Hippocampal formation (tissue), 2 donors: ENCODE results near the gene MCF2L2.

Experiments
- DNase-seq, 2 donors: peaks; one replicate each; lab custom pipeline; 2025; lab: John Stamatoyannopoulos, UW

Gene MCF2L2

DNA sequence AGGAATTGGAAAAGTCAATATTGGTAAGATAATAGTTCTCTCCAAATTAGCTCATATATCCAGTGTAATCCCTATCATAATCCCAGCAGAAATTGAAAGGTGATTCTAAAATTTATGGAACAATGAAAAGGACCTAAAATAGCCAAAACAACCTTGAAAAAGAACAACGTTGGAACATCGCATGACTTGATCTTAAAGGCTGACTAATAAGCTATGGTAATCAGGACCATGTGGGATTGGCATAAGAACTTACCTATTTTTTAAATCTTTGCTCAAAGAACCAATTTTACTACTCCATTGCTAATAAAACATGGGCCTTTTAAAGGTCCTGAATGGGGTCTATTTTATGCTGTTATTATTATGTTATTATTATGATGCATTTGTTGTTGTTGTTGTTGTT is 134.5 kb downstream of the MCF2L2 start:
- DNase-seq: no peak

DNA sequence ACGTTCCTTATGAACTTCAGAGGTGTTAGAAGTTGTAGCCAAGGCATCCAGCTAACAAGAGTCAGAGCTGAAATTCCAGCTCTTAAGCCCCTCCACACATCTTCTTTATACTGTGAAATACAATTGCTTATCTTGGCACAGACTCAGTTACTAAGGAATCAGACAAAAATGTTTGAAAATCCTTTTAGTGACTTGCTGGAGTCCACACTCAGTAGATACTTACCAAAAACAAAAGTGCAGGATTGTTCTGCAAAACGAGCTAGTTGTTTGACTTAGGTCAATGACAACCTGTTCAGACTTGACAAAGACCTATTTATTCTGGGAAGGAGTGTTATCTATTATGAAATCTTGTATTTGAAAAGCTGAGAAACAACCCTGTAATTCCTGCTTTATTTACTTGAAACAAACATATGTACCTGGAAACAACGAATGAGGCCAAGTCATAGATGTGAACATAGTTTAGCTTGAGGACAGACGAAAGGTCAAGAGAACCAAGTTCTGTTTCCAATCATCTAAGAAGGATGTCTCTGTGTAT is 136.9 kb downstream of the MCF2L2 start:
- DNase-seq: no peak

DNA sequence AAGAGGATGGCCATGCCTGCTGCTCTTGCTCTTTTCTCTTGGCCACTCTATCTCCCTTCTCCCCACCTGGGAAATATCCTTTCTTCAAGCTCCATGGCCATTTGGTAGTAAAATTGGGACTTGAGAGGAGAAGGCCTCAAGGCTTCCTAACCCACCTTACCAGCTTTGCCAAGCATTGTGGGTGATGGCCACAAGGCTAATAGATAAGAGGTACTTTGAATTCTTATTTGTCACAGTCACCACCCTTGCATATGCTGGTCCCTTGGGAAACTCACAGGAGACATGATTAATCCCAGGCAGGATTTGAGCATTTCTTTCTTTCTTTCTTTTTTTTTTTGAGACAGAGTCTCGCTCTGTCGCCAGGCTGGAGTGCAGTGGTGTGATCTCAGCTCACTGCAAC is 138.2 kb downstream of the MCF2L2 start:
- no peak for DNase-seq

DNA sequence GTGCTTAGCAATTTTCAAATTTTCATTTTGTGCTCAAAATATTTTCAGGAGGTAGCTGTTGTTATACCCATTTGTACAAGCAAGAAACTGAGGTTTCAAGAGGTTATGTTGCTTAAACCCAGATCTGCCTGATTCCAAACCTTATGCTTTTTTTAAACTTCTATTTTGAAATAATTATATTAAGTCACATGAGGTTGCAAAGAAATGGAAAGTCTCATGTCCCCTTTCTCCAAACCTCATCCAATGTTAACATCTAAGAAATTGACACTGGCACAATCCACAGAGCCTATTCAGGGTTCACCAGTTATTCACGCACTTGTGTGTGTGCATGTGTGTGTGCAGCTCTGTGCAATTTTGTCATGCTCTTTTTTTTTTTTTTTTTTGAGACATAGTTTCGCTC is 140.3 kb downstream of the MCF2L2 start:
- no peak for DNase-seq

DNA sequence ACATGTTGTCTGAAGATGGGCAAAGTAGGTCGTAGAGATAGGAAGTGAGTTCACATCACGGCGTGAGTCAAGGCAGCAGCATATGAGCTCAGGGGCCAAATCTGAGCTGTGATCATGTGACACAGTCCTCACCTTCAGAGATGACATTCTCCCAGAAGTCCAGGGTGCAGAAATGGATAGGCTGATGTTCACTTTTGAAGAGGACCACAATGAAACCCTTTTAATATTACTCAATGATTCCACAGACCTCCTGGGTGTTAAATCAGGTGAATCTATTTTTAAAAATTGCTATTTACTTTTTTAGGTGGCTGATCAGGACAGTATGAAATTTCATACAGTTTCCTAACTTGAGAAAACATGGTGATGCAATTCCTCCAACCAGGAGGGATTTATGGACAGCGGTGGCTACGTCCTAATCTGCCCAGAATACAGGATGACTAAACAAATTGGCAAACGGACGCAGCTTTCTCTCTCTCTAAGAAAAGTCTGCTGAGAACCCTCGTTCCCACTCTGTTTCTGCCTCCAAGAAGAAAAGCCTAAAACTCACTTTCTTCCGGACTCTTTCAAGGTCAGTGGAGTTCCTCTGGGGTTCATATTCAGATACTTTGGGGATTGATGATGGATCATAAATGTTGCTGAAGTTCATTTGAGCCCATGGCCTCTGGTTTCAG is 141.0 kb downstream of the MCF2L2 start:
- DNase-seq: no peak

DNA sequence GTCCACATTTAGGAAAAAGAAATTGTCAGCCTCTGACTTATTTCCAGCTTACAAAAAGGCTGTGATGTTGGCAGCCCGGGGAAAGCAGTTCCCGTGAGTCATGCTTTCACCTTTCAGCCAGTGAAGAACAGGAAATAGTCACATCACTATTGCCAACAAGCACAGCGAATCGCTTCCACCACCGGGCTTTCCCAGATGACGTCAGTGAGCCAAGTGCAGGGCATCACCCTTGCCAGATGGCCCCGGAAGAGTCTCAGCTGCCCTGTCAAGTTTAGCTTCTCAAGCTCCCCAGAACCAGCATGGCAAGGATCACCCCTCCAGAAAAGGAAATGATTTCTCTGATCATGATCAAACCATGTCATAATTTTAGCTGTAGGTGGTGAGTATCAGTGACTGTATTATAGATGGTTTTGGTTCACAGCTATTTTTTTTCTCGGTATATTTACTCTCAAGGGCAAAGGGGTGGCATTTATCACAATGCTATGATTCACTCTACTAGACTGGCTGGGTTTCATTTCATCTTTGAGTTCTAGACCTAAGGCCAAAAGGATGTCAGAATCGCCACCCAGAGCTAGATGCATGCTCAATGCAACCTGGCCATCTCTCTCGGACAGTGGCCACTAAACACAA is 142.5 kb downstream of the MCF2L2 start:
- DNase-seq: peak in 1 of 2 donors; percentile 22

DNA sequence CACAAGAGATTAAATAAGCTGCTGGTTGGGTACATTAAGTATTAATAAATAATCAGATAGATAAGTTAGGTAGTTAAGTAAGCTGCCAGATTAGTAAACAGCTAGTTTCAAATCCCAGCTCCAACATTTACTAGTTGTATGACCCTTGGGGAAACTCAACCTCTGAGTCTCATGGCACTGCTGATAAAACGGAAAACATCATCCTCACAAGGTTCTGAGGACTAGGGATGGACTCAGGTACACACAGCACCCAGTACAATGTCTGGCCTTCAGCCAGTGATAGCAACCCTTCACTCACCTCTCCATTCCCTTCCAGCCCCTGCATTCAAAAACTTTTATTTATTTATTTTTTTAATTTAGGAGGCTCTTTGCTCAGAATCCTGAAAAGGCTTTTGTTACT is 143.1 kb downstream of the MCF2L2 start:
- no peak for DNase-seq

DNA sequence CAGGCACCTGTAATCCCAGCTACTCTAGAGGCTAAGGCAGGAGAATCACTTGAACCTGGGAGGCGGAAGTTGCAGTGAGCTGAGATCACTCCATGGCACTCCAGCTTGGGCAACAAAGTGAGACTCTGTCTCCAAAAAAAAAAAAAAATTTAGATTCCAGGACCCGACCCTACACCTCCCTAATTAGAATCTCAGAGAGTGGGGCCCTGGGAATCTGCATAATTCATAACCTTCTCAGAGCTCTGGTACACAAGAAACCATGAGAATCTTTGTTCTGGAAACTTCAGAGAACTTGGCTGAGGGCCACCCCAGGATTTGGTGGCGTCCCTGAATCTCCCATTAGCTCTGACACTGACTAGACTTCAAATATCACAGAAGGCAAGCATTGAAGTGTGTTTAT is 143.8 kb downstream of the MCF2L2 start:
- no peak for DNase-seq

DNA sequence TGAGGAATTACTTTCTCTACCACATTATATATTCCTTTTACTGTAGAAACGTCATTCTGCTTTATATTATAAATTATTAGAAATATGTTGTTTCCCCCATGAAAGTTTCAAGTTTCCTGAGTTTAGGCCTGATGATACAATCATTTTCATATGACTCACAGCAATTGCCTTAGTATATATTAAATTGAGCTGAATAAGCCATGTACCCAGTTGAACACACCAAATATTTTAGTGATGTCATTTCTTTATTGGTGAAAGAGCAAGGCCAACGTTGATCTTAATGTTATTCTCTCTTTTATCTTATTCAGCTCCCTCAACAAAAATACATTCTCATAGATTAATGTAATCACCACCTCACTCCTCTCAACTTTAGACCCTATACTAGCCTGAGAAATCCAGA is 144.5 kb downstream of the MCF2L2 start:
- no peak for DNase-seq

DNA sequence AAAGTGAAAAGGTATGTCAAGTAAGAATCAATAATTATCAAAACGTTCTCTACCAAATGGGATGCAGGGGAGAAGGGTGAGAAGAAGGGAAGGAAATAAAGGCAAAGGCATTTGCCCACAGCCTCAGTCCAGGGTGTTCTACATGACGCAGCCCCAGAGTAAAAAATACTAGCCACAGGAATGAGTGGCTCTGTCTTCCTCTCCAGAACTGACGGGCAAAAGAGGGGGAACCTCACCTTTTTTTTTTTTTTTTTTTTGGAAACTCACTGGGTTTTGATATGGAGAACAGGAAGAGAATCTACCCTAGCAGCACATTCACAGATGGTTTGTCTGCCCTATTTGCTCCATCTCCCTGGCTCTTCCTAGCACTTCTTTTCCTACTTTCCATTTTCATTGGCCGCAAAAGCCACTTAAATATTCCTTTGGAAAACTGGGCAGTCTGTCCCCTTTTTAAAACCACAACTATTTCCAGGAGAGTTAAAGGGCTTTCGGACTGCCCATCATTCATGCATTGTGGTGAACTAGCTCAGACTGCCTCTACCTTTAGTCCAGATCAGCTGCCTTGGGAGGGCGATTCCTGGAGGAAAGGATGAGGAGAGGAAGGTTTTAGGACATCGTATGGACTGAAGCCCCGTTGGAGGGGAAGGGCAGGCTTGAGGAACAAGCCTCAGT is 147.2 kb downstream of the MCF2L2 start:
- no peak for DNase-seq

DNA sequence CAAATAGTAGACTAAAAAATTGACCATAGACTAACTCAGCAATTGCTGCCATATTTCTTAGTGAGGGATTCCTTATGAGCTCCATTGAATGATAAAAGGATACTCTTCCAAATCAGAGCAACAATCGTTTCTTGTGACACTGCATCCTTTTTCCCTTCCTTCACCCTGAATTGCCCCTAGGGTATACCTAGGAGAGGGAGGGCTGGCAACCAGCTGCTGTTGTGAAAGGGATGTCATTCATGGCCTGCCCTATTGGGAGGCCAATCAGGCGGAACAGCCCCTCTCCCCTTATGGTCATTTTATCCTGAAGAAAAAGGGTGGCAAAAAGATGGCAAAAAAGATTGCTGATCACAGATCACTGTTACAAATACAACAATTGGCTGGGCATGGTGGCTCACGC is 149.0 kb downstream of the MCF2L2 start:
- no peak for DNase-seq

DNA sequence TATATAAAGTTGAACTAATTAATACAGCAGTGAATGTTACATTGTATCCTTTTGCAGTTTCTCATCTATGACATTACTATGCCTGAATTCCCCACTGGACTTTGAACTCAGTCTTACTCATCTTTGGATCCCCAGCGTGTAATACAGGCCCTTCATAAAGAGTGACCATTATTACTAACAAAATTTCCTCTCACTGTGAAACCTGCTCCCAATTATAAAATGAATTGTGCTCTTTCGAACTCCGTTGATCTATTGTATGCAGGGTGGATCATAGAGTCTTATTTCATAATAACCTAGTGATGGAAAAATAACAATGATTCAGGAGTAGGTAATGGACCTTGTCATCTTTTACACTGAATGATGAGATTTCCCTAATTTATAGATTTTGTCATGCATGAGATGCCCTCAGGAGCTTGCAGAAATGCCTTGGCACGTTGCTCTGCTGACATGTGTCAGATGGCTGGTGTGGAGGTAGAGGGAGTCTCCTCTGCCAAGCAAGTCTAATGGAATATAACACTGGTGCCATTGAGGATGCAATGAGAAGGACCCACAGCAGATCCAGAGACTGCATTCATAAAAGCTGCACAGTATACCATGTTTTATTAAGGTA is 149.8 kb downstream of the MCF2L2 start:
- DNase-seq: no peak

DNA sequence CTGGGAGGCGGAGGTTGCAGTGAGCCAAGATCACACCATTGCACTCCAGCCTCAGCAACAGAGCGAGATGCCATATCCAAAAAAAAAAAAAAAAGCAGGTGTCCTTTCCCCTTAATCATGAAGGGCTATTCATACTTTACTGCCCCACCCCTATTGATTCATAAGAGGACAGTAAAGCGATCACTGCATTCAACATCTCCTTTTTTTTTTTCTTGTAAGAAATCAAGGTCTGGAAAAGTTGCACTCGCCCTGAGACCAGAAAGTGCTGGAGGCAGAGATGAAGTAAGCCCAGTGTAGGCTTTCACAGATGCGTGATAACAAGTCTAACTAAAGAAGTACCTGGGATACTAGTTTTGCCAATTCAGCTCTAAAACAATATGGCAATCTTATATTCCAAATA is 151.2 kb downstream of the MCF2L2 start:
- DNase-seq: no peak

DNA sequence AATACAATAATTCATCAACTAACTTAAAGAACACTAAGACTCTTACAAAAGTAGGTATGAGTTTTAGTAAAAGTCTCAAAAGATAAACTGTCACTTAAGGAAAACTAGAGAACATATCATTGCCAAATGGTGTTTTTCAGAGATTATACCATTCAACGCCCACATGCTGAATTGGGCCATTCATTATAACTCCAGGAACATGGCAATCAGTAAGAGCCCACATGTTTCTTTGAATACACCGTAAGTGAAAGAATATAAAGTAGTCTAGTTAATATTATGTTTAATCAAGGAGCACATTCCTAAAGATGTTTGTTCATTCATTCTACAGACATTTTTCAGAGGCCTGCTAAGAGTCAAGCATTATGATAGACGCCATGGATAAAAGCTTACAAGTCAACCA is 152.5 kb downstream of the MCF2L2 start:
- DNase-seq: no peak

DNA sequence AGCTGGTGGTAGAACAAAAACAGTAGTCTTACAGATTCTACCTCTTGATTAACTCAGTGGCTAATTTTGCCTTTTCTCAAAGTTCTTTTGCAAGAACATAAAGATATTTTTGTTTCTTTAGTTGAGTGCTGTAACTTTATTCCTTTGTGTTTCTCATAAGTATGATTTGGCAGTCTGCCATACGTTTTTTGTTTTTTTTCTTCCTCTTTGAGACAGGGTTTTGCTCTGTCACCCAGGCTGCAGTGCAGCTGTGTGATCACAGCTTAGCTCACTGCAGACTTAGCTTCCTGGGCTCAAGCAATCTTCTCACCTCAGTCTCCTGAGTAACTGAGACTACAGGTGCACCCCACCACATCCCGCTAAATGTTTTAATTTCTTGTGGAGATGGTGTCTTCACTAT is 153.0 kb downstream of the MCF2L2 start:
- no peak for DNase-seq

DNA sequence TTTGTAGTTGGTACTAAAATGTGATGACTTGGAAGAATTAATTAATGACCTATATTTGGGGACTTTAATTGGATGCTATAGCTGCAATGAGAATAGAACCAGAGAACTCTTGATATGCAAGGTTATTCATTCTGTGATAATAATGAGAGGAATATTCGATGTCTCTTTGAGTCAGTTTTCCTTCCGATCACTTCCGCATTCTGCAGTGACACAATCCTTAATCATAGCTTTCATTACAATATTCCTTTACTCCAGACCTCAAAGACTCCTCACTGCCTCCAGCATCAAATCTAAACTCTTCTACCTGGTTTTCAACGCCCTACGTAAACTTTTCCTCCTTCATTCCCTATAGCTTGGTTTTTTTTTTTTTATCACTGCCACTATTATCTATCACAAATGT is 153.8 kb downstream of the MCF2L2 start:
- no peak for DNase-seq

DNA sequence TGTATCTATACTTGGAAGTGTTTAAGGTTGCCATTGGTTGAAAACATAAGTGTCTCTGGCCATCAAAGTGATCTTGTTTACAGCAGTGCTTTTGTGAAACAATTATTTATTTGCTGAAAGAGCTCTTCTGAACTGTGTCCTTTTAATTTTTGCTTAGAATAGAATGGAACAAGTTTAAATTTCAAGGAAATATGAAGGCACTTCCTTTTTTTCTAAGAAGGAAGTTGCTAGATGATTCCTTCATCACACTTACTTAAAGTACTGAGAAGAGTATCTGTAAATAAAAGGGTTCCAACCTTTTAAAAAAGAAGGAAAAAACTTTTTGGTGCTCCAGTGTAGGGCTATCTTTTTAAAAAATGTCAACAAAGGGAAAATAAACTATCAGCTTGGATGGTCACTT is 155.6 kb downstream of the MCF2L2 start:
- no peak for DNase-seq

DNA sequence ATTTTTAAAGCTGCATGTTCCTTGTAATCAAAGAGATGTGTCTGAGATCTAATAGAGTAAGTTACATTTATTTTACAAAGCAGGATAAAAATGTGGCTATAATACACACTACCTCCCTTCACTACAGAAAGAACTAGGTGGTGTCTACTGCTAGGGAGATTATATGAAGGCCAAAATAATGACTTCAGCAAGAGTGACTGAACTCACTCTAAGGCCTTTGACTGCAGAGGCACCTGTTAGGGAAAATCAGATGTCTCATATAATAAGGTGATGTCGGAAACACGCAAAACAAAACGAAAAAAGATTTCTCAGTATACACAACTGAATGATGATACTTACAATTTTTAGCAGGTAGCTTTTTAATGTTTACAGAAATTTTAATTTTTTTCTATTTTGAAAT is 156.3 kb downstream of the MCF2L2 start:
- DNase-seq: no peak

DNA sequence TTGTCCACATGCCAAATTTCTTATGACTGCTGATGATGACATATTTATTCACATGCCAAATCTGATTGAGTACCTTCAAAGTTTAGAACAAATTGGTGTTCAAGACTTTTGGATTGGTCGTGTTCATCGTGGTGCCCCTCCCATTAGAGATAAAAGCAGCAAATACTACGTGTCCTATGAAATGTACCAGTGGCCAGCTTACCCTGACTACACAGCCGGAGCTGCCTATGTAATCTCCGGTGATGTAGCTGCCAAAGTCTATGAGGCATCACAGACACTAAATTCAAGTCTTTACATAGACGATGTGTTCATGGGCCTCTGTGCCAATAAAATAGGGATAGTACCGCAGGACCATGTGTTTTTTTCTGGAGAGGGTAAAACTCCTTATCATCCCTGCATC is 158.1 kb downstream of the MCF2L2 start:
- no peak for DNase-seq

DNA sequence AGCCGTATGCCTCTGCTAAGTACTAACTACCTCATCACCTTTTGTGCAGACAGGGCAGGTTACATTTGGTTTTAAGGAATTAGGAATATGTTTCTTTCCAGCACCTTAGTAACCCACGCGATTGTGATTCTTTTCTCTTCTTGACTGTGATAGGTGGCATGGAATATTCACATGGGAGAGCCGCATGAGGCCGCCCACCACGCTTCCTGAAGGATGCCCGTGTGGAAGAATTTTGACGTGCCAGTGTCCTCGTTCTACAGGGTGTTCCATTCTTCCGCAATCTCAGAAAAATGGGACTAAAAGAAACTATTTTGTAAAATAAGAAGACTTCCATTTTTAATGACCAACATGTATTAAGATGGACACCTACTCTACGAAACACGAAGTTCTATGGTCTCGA is 159.1 kb downstream of the MCF2L2 start:
- no peak for DNase-seq

DNA sequence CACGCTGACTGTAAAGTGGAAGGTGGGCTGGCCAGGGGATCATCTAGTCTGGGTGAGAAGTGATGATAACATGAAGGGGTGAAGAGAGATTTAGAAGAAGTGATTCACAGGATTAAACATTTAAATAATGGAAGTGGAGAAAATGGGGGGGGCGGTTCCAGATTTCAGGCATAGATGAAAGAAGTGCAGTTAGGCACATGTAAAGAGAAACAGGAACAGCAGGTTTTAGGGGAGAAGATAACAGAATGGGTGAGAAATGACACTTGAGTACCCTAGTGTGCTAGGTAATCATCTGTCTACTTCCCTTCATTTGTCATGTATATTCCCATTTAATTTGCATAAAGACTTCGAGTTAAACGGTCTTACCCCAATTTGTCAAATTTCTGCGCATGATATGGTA is 160.1 kb downstream of the MCF2L2 start:
- no peak for DNase-seq

DNA sequence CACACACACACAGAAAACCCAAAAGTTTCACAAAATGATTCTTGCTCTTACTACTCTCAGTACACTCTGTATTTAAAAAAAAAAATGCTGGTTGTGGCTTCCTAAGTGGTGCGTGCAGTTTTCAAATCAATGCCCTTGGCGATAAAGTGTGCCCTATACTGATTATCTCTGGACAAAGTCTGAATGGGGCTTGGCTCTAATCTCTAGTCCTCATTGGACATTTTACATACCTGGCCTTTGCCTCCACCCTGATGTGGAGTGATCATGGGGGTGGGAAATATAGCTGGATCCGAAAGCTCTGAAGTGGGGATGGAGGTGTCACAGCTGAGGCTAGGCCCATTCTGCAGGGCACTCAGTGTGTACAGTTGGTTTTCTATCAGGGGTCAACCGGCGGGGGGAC is 161.3 kb downstream of the MCF2L2 start:
- DNase-seq: no peak

DNA sequence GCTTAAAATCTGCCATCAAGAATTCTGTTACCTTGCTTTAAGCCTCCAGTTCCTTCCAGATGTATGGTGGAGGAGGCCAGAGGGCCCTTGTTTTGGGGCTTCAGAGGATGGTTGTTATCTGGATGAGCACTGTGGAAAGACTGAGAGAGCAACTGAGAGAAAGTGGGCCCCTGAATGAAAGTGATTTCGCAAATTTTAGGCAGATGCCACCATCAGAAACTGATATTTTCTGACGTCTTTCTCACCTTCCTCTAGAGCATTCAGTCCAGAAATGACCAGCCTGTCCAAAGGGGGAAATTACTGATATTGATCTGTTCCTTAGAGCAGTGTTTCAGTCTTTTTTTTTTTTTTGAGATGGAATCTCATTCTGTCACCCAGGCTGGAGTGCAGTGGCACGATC is 162.0 kb downstream of the MCF2L2 start:
- DNase-seq: no peak
